Sigmoid colon (tissue), 7 donors: ENCODE measurements around the gene MAP3K21. TPM values are rescaled to one million over a fixed set of nuclear protein-coding genes. Genes with fewer than 3 reads are reported as not detected.

Source experiments
- DNase-seq: peaks from one replicate; pipeline ENCODE4 v3.0.0-alpha.2; 2019
- H3K27ac ChIP-seq, 4 donors: fragments of 200-600 bp; sonication (generic); one replicate each; pipeline ENCODE4 v1.5.1; 2016 to 2019; ENCODE audit warnings: mild to moderate bottlenecking in 1 of 4
- H3K27me3 ChIP-seq, 3 donors: fragments of 200-600 bp; sonication (generic); one replicate each; pipeline ENCODE4 v1.5.1; 2019; ENCODE audit warnings: mild to moderate bottlenecking in 1 of 3
- H3K36me3 ChIP-seq, 4 donors: fragments of 200-600 bp; sonication (generic); one replicate each; pipeline ENCODE4 v1.5.1; 2016 to 2019
- H3K4me1 ChIP-seq, 4 donors: fragments of 200-600 bp; sonication (generic); one replicate each; pipeline ENCODE4 v1.5.1; 2017 to 2019
- H3K4me3 ChIP-seq, 4 donors: fragments of 200-600 bp; sonication (generic); one replicate each; pipeline ENCODE4 v1.5.1; 2017 to 2019; ENCODE audit warnings: mild to moderate bottlenecking in 2 of 4, moderate library complexity in 1 of 4
- H3K9me3 ChIP-seq, 4 donors: fragments of 200-600 bp in 3 of 4; sonication (generic) in 3 of 4; one replicate each; pipeline versions ENCODE4 v1.5.1 to v1.6.1; 2013 to 2019
- CTCF ChIP-seq, 4 experiments: fragments of 450-650 bp in 3 of 4; fragments of 200-600 bp in 1 of 4; IDR thresholded peaks; one replicate each; pipeline ENCODE4 v1.5.1; 2016 to 2019; ENCODE audit warnings: antibody characterized with exemption in 4 of 4, mild to moderate bottlenecking in 3 of 4, moderate library complexity in 2 of 4
- EP300 ChIP-seq, 4 donors: sonication (generic); formaldehyde crosslinking; IDR thresholded peaks; one replicate each; pipeline ENCODE4 v1.6.1; 2017; ENCODE audit warnings: antibody characterized with exemption in 4 of 4
- POLR2A ChIP-seq, 2 donors: fragments of 450-650 bp; IDR thresholded peaks; one replicate each; pipeline ENCODE4 v1.6.1; 2016; ENCODE audit warnings: antibody characterized with exemption in 2 of 2, mild to moderate bottlenecking in 2 of 2, moderate library complexity in 2 of 2
- POLR2AphosphoS5 ChIP-seq, 4 donors: sonication (generic); formaldehyde crosslinking; IDR thresholded peaks; one replicate each; pipeline ENCODE4 v1.6.1; 2017; ENCODE audit warnings: antibody characterized with exemption in 4 of 4
- WGBS, 2 donors: extraction: QIAGEN DNeasy Blood & Tissue Kit; methylation state at CpG; one replicate each; pipeline ENCODE4 v1.1.7; 2013; 5-methylcytosine and 5-hydroxymethylcytosine counted together
- intact Hi-C: fragments of 100-400 bp; cut with DNase I; formaldehyde crosslinking; loops from one replicate; pipeline ENCODE4 v1.15.1; 2023
- polyA plus RNA-seq, 3 donors: library from polyadenylated mRNA; stranded (reverse); fragments of 200-250 nt; gene quantifications; one replicate each; pipeline ENCODE4 v1.2.3, GENCODE V29; 2013
- total RNA-seq, 4 donors: library from RNA; depleted of rRNA; stranded (reverse); fragments of >200 nt; gene quantifications; one replicate each; pipeline ENCODE4 v1.1.0, GENCODE V29; 2016
- donor health status: healthy with polysubstance abuse.
- donor health status: Bipolar disorder and iron deficiency.
- donor health status: healthy.

Gene MAP3K21
- total and polyA plus RNA-seq, 7 donors: 0.33 to 7.9 (median 0.81) TPM

- Histone ChIP-seq H3K4me1 (peaks cover 0 to 24% (median 19%) of the 10 kb centered on the region in 4 donors), H3K27me3 (peaks cover 13 to 40% (median 31%) of the 10 kb centered on the region in 3 donors), H3K4me3 (peak overlapping the region; percentile 20 to 59 (median 52)), H3K36me3 (no peaks in the 10 kb centered on the region), H3K9me3 (no peaks in the 10 kb centered on the region), H3K27ac (peak overlapping the region in 1 of 4 donors; percentile 30)
- TF ChIP-seq POLR2A (IDR thresholded peaks at IDR 0.05) (no peak), CTCF (IDR thresholded peaks at IDR 0.05) (no peak), POLR2AphosphoS5 (IDR thresholded peaks at IDR 0.05) (no peak), EP300 (IDR thresholded peaks at IDR 0.05) (no peak)
- no peak for DNase-seq
- WGBS, 2 donors: 1% methylated on average over 96 of the region's 96 CpGs
- intact Hi-C loops: no loop called here
Measured at GRCh38 chr1:233328142-233328921, 808 bp downstream of the MAP3K21 start.

- no peak for TF ChIP-seq POLR2A (IDR thresholded peaks at IDR 0.05)
- TF ChIP-seq EP300 (IDR thresholded peaks at IDR 0.05): no peak
- no peak for TF ChIP-seq CTCF (IDR thresholded peaks at IDR 0.05)
- no peak for TF ChIP-seq POLR2AphosphoS5 (IDR thresholded peaks at IDR 0.05)
- H3K4me3 ChIP-seq: no peak overlapping the region
- DNase-seq: no peak
- 75 to 87% methylated on average over 8 of the region's 8 CpGs for WGBS, 2 donors
- no peaks in the 10 kb centered on the region for H3K9me3 ChIP-seq
- H3K27ac ChIP-seq: no peak overlapping the region
- intact Hi-C loops: no loop called here
- peaks cover 0 to 23% (median 18%) of the 10 kb centered on the region in 4 donors for H3K4me1 ChIP-seq
- no peaks in the 10 kb centered on the region for H3K36me3 ChIP-seq
- peaks cover 13 to 42% (median 31%) of the 10 kb centered on the region in 3 donors for H3K27me3 ChIP-seq
Measured at GRCh38 chr1:233331676-233332519, 4.4 kb downstream of the MAP3K21 start.

GRCh38 chr1:233333086-233333485 lies 5.6 kb downstream of the MAP3K21 start:
- no peak for DNase-seq
- 96 to 98% methylated on average over 1 of the region's 1 CpG for WGBS, 2 donors
- Histone ChIP-seq H3K4me1 (peaks cover 0 to 11% (median 9%) of the 10 kb centered on the region in 4 donors), H3K27me3 (peaks cover 9 to 45% (median 22%) of the 10 kb centered on the region in 3 donors), H3K9me3 (no peaks in the 10 kb centered on the region), H3K27ac (no peak overlapping the region), H3K4me3 (no peak overlapping the region), H3K36me3 (no peaks in the 10 kb centered on the region)
- intact Hi-C loops: no loop called here
- no peak for TF ChIP-seq EP300 (IDR thresholded peaks at IDR 0.05)
- no peak for TF ChIP-seq POLR2AphosphoS5 (IDR thresholded peaks at IDR 0.05)
- TF ChIP-seq POLR2A (IDR thresholded peaks at IDR 0.05): no peak
- TF ChIP-seq CTCF (IDR thresholded peaks at IDR 0.05): no peak

GRCh38 chr1:233334092-233334491 lies 6.6 kb downstream of the MAP3K21 start:
- WGBS, 2 donors: 79 to 93% methylated on average over 7 of the region's 7 CpGs
- H3K36me3 ChIP-seq: no peaks in the 10 kb centered on the region
- TF ChIP-seq POLR2AphosphoS5 (IDR thresholded peaks at IDR 0.05) (no peak), CTCF (IDR thresholded peaks at IDR 0.05) (no peak), EP300 (IDR thresholded peaks at IDR 0.05) (no peak), POLR2A (IDR thresholded peaks at IDR 0.05) (no peak)
- no peak overlapping the region for H3K4me3 ChIP-seq
- no peak overlapping the region for H3K27ac ChIP-seq
- DNase-seq: no peak
- no peaks in the 10 kb centered on the region for H3K9me3 ChIP-seq
- H3K4me1 ChIP-seq: peaks cover 0 to 1% (median under 1%) of the 10 kb centered on the region in 4 donors
- intact Hi-C loops: no loop called here
- peaks cover 3 to 35% (median 11%) of the 10 kb centered on the region in 3 donors for H3K27me3 ChIP-seq
